Measurements from ENCODE around the gene DDX49. TPM values are rescaled to one million over a fixed set of nuclear protein-coding genes. Genes with fewer than 3 reads are reported as not detected.
A peak's percentile ranks its signal among the peaks of the same experiment; 100 is the strongest.

DDX49 gene
- total and polyA plus RNA-seq, 9 of the 15 experiments (the other 6 are each of a cell fraction or from before 2014, with no cell fraction given) = 1.1 to 113 (median 45.7) TPM

DNA sequence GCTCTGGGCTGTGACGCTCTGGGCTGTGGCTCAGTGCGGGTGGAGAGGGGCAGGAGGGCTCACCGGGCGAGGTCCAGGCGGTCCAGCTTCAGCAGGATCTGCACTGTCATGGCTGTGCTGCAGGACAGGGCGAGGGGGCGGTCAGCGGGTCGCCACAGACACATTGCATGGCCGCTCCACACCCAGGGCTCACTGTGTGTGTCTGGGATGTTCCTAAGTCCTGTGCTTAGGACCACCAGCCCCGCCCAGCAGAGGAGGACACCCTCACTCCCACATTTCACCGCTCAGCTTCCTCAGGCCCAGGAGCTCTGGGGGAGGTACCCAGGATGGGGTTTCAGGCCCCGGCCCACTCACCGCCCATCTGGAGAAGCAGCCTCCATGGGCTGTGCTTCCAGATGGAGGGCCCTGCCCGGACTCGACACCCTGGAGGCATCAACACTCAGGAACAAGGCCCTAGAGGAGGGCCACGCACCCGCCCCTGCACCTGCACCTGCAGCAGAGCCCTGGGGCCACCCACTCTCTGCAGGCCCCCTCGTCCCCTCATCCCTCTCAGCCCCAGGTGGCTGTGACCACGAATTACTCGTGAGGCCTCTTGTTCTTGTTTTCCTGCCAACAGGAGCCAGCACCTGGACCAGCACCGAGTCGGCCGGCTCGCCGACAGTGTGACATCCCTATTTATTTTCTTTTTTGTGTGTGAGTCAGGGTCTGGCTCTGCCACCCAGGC lies 13.8 kb upstream of the DDX49 start (continued):
- TF ChIP-seq, protein P1, sequence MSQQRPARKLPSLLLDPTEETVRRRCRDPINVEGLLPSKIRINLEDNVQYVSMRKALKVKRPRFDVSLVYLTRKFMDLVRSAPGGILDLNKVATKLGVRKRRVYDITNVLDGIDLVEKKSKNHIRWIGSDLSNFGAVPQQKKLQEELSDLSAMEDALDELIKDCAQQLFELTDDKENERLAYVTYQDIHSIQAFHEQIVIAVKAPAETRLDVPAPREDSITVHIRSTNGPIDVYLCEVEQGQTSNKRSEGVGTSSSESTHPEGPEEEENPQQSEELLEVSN (IDR thresholded peaks at IDR 0.05; ENCODE audit: borderline replicate concordance in 1 of 2, extremely low read depth in 1 of 2, insufficient read depth in 1 of 2, insufficient read length in 1 of 2, low read depth in 1 of 2, low read length in 1 of 2, poor library complexity in 1 of 2, severe bottlenecking in 1 of 2) = no peak
- TF ChIP-seq ID3 (CRISPR knock-in tag; IDR thresholded peaks at IDR 0.05) = no peak
- no peak for TF ChIP-seq ID3 (tag; IDR thresholded peaks at IDR 0.05)
- peak; percentile 33; the same call in 1 of the 2 replicates for TF ChIP-seq EGR1 (conservative IDR thresholded peaks at IDR 0.05)
- no peak for TF ChIP-seq THAP7 (CRISPR knock-in tag; IDR thresholded peaks at IDR 0.05)
- TF ChIP-seq POLR2AphosphoS5 (IDR thresholded peaks at IDR 0.05; ENCODE audit: control insufficient read depth, insufficient read depth, low read depth, low read length) = 0 out of 2 replicates have a peak, but pooled peaks have one; percentile 25
- peak; percentile 27; the same call in 1 of the 2 replicates for TF ChIP-seq POLR2A (conservative IDR thresholded peaks at IDR 0.05)

Data from K562 (cell line).